Stimulated activated CD8-positive, alpha-beta memory T cell treated with anti-CD3 and anti-CD28 coated beads, Interleukin-7, amount 100 ng/mL, for 24 hours (primary cell): Measurements from ENCODE around the gene TADA2B.

Experiments
- DNase-seq: peaks from one replicate; pipeline ENCODE4 v3.0.0-alpha.2; 2020; ENCODE audit warnings: low read depth

The TADA2B gene, protein sequence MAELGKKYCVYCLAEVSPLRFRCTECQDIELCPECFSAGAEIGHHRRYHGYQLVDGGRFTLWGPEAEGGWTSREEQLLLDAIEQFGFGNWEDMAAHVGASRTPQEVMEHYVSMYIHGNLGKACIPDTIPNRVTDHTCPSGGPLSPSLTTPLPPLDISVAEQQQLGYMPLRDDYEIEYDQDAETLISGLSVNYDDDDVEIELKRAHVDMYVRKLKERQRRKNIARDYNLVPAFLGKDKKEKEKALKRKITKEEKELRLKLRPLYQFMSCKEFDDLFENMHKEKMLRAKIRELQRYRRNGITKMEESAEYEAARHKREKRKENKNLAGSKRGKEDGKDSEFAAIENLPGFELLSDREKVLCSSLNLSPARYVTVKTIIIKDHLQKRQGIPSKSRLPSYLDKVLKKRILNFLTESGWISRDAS

DNA sequence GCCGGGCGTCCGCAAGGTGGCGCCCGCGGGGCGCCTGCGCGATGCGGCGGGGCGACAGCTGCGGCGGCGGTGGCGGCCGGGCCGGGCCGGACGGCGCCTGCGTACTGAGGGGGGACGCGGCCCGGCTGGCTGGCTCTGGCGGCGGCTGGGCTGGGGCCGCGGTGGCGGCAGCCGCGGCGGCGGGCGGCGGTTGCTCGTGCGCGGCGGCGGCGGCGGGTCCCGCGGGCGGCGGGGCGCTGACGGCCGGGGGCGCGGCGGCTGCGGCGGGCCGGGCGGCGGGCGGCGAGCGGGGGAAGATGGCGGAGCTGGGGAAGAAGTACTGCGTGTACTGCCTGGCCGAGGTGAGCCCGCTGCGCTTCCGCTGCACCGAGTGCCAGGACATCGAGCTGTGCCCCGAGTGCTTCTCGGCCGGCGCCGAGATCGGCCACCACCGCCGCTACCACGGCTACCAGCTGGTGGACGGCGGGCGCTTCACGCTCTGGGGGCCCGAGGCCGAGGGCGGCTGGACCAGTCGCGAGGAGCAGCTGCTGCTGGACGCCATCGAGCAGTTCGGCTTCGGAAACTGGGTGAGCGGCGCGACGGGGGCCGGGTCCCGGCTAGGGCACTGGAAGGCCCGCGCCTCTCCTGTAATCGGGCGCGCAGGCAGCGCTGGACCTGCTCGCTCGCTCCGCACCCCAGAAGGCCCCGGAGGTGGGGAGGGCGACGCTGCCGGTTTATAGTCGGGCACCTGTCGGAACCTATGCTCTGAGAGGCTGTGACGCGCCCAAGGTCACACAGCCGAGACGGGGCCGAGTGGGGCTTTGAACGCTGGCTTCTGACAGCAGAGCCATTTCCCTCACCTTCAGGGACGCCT is at the start of gene TADA2B:
TADA2B (plus strand) TSS at position 89 of the 853 bp plus-strand sequence; CDS start at position 297, 208 bp downstream.
- DNase-seq = no peak

DNA sequence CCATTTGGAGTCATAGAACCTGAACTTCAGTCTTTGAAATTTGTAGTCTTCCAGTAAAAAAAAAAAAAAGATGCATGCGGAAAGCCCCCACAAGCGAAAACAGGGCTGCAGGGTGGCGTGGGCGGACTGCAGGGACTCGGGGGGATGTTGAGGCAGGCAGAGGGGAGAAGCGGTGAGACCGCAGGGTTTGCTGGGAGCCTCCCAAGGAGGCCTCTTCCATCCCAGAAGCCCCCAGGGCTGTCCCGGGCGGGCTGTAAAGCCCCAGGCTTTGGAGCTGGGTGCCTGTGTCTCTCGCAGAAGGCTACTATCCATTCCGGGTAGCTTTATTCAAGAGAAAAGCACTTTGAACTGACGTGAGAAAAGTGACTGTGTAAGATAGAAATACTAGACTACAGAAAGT is 46.7 kb upstream of the TADA2B start:
- no peak for DNase-seq

DNA sequence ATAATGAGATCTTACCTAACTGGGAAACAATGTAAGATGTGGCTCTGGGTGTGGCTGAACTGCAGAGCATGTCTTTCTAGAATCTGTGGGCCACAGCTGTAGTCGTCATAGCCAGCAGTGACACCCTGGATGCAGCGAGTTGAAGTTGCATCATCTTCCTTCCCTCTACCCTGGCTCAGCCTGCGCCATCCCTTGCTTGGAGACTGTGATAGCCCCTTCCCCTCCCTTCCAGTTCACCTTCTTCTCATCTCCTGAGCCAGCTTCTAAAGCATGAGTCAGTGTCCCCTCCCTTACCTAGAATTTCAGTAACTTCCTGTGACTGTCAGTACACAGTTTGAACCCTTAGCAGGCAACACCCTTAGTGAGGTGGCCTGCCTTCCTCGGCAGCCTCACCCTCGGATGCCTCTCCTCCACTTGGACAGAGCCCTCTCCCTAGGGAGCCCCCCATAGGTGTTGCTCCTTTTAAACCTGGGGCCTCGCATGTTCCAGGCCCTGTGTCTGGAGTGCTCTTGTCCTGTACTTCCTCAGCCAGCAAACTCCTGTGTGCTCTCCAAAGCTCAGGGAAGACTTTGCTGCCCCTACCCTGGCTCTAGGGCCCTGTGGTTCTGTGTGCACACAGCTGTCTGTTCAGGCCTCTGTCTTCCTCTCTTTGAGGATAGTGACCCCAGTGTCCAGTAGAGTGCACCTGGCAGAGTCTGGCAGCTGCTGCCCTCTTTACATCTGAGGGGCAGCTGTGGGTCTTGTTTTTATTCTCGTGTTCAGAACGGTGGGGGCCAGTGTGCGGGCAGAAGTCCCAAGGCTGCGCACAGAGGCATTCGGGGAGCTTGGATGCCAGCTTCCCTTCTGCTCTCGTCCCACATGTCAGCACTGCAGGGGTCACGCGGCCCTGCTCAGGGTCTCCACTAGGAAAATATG is 43.7 kb upstream of the TADA2B start:
- no peak for DNase-seq

DNA sequence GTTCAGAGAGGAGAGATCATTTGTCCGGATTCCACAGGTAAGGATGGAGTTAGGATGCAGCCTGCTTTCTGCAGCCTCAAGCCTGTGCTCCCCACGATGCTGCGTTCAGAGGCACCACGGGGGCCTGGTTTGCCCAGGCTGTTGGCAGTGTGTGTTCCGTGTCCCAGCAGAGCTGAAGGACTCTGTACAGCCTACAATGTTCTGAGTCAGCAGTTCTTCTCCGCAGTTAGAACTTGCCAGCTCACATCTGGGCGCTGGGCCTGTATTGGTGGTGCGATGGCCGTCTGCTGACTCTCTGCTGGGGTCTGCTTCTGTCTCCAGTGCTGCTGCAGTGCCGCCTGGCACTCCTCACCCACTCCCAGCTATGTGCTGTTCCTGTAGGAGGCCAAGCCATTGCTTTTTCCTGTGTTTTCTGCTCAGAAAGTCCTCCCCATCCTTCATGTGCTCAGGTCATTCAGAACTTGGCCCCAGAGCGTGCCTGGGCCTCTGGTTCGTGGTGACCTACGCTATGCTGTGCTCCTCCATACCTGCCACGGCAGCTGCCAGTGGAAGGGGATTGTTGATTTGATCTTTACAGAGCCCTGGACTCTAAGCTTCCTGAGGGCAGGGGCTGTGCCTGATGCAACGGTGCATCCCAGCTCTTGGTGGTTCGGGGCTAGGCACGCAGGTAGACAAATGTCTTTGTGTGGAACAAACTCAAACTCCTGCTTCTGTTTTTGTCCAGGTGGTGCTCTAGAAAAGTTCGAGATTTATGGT is 42.6 kb upstream of the TADA2B start:
- no peak for DNase-seq

DNA sequence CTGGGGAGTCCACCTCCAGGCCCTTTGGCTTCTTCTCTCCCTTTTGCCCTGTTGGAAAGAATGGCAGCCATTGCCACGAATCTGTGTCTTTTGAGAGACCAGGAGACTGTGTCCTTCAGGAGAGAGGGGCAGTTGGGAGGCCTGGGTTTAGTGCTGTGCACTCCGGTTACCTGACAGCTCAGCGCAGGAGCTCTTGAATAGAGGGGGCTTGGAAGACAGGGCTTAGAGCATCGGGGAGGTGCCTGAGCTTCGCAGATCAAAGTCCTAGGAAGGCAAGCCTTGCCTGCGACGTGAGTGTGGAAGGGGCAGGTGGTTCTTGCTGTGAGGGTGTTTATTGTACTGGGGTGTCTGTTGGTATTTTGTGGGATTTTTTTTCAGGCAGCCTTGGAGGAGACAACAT is 41.9 kb upstream of the TADA2B start:
- no peak for DNase-seq

DNA sequence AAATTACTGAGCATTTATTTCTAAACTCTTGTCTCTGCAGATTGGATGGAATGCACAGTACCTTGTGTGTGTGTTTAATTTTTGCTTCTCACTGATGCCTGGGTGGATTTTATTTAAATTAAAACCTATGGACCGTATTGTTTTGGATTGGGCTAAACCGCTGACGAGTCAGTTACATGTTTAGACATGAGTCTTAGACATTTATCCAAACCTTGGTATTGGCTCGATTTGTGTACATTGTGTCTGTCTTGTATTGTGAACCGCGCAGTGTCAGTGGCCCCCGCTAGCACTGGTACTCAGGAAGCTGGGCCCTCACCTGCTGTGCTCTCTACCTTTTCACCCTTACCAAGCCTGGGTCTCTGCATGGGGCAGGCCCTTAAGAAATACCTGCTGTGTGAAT is 40.8 kb upstream of the TADA2B start:
- DNase-seq = no peak

DNA sequence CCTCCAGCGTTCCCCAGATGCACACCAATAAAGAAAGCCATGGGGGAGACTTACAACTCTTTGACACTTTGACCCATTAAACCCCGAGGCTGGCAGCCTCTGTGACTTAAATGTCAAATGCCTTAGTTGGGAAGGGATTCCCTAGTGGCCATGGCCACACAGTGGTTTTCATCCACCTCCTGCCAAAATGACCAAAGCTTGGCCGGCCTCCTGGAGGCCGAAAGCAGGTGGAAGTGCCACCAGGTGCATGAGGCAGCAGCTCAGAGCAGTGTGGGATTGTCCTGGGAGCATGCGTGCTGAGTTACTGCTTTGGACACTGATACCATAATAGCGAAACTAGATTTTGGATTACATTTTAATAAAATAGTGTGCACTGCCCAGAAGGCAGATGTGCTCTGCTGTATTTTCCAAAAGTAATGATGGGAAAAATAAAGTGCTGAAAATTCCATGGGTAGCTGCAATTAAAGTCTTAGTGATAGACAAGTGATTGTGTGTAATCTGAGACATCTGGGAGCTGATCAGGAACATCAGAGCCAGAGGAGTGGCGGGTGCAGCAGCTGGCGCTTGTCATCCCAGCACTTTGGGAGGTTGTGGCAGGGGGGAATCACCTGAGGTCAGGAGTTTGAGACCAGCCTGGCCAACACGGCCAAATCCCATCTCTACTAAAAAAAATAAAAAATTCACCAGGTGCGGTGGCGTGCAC is 39.8 kb upstream of the TADA2B start:
- DNase-seq = no peak

DNA sequence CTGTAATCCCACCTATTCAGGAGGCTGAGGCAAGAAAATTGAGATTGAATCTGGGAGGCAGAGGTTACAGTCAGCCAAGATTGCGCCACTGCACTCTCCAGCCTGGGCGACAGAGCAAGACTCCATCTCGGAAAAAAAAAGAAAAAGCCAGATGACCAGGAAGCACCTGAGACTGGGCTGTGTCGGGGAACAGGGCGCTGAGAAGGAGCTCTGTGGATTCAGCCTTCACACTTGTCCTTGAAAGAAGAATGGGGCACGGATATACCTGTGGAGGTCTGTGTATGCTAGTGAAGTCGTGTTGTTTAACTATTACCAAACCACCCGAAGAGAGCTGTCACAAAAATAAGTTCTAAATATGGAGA is 39.3 kb upstream of the TADA2B start:
- DNase-seq = no peak

DNA sequence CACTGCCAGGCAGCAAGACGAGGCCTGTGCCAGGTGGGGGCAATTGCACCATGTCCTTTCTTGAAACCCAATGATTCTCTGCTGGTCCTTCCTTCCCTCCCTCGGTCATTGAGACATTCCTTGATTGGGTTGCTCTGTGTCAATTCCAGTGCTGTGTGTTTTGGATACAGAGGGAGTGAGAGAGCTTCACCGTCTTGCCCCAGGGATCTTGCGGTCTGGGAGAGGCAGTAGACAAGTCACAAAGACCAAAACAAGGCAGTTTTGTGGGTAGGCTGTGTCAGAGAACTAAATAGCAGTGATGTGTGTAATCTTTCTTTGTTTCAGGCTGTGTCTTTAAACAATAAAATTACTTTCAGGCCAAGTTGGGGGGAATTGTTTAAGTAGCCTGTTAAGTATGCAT is 38.8 kb upstream of the TADA2B start:
- DNase-seq = no peak

DNA sequence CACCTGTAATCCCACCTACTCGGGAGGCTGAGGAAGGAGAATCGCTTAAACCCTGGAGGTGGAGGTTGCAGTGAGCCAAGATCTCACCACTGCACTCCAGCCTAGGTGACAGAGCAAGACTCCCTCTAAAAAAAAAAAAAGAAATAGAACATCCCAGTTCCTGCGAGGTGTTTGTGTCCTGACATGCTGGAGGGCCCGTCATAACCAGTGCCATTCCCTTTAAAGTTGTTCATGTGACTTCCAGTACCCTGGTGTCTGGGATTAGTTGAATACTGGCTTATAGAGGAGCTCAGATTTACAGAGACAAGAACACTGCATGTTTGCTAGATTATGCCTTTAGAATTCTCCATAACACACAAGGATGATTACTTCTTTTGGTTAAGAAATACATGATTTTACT is 37.6 kb upstream of the TADA2B start:
- DNase-seq = no peak

DNA sequence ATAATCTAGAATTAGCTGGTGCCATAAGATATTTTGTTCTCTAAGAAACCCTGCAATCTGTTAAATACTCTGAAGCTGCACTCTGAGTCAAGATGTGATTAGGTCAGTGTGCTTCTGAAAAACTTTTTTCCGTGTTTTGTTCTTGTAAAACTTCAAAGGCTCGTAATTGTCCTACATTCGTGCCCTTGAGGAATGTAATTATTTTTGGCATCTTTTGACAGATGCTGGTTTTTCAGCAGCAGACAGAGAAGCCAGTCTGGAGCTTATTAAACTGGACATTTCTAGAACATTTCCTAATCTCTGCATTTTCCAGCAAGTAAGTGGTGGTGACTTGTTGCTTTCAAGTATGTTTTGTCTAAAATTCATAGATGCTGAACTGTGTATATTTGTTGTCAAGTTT is 36.8 kb upstream of the TADA2B start:
- no peak for DNase-seq

DNA sequence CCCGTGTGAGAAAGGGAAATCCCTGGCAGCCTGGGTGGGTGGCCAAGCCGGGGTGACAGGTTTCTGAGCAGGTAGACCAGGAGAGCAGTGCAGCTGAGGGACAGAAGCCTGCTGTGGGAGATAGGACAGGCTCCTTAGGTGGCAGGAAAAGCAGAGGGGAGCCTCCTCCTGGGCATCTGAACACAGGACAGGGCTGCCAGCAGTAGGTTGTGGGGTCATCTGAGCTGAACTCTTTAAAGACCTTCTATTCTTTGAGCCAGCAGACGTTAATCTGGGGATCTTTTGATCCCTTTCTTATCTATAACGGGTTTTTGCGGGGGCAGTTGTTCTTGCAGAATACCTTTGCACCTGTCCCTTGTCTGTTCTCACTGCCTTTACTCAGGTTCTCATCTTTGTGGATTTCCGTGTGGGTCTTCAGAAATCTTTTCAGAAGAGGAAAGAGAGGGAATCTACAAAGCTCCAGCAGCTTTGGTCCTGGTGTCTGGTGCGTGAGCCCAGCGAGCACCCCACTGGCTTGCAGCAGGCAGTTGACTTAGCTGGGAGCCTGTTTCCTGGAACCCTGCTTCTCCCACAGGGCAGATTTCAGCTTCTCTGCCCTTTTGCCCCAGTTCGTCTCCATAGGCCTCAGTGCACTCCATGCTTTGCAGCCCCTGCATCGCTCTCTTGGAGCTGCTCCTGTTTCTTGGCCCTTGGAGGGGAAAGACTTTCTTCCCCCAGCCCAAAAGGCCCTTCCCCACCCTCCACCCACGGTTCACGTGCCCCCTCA is 35.8 kb upstream of the TADA2B start:
- no peak for DNase-seq

DNA sequence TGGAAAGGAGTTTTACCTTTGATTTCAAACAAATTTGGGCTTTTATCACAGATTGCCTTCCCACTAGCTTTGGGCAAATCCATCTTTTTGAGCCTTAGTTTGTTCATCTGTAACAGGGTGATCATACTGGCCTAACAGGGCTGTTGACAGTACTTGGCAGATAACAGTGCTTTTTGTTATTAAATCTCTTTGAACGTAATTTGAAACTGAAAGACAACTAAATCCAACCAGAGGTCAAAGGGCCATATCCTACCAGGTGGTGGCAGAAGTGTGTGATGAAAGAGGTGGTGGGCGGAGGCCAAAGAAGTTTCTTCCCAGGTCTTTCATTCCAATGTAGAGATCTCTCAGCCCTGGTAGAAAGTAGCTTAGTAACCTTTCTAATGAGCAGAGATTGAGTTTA is 35.2 kb upstream of the TADA2B start:
- DNase-seq = no peak

DNA sequence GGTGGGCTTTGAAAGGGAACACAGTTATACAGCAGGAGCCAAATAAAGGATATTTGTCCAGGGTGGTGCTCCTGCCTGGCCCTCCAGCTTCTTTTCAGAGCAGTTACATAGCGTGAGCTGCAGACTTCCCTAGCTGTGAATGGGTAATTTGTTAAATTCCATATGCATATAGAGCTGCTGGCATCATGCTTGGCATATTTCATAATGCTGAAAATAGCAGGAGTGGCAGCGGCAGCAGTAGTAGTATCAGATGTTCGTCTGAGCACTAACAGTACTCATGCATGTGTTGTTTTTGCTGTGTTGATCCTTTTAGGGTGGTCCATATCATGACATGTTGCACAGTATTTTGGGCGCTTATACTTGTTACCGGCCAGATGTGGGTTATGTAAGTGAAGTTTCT is 33.6 kb upstream of the TADA2B start:
- DNase-seq = no peak

DNA sequence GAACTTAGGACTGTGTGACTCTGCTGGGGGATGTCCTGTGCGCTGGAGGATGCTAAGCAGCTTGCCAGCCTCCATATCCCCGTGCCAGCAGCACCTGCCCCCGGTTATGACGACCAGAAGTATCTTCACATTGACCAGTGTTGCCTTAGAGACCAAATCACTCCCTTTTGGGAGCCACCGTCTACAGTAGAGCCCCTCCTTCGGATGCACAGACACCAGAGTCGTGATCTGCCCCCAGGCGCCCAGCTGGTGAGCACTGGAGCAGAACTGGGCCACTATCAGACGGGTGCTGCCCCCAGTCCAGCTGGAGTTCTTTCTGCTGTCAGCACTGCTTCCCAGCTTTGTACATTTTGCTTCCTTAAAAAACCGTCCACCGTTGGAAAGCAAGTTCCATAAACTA is 30.0 kb upstream of the TADA2B start:
- DNase-seq = no peak

DNA sequence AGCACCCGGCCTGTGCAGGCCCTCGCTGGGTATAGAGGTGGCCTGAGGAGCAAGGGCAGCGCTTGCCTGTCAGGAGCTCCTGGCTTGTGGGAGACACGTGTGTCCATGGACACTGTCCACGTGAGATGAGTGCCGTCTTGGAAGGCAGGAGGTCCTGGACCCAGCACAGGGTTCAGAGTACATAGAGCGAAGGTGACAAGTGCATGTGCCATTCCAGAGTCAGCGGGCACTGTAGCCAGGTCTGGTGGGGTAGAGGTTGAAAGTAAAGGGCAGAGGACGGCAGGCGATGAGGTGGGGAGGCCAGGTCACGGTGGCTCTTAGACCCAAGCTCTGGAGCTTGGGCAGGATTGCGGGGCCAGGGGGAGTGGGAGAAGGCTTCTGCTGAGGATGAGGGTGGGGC is 28.4 kb upstream of the TADA2B start:
- no peak for DNase-seq

DNA sequence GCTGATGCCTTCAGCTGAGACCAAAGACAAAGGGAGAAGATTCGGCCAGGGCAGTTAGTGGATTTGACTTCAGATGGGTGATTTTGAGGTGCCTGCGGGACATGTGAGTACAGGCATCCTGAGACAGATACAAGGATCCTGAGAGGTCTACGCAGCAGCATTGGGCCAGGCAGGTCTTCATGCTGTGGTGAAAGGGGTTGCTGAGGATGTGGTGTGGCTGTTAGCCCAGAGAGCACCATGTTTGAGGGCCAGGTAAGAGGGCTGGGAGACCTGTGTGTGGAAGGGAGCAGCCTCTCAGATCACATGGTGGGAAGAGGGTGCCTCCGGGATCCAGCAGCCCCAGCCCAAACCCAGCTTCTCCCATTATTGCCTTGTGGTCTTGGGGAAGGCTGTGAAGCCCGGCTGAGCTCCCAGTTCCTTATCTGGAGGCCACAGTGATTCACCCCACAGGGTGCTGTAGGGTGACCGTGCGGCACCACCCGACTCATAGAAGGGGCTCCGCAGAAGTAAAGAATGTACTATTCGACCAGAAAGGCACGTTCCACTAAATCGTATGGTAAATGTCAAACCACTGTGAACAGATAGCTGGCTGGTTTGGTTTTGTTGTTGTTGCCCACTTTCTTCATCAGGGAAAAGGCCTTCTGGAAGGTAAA is 27.7 kb upstream of the TADA2B start:
- no peak for DNase-seq

DNA sequence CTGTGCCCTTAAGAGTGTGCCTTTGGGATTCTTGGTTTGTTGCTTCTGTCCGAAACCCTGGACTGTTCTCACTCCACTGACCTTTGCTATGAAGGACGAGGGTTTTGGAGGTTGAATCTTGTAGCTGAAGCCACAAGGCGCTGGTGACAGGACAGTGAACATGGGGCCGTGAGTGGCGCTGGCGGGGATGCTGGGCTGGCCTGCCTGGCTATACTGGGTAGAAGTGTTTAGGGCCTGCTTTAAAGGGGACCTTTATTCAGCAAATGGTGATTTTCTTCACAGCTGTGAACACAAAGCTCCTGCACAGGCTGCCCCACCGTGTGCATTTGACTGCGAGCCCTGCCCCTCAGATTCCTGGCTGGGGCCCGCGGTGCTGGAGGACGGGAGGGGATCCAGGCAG is 27.1 kb upstream of the TADA2B start:
- DNase-seq = no peak

DNA sequence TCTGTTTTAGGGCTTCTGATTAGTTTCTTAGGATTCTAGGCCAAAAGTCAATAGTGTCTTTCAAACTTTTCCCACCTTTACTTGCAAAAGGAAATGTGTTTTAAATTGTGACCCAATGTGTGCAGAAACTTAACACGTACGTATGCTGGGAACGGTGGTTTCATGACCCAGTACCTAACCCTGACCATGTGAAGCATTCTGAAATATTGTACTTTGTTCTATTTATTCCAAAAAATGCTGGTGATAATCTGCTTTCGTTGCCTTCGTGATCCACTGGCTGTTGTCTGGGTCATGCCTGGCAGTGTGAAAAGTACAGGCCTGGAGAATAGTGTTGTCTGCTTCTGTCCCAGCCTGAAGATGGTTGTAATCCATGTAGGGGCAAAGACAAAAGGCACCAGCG is 26.7 kb upstream of the TADA2B start:
- DNase-seq = no peak
